GM12873 (cell line): Measurements from ENCODE around the gene CMIP.

Experiments
- TF ChIP-seq, protein P1 (sequence below): IDR thresholded peaks from 2 replicates; pipeline ENCODE4 v1.5.1; 2012; ENCODE audit warnings: low read depth, mild to moderate bottlenecking, moderate library complexity, low read length, control low read depth; ENCODE audit not compliant: insufficient read depth; ENCODE audit errors: missing control alignments

CMIP gene

DNA sequence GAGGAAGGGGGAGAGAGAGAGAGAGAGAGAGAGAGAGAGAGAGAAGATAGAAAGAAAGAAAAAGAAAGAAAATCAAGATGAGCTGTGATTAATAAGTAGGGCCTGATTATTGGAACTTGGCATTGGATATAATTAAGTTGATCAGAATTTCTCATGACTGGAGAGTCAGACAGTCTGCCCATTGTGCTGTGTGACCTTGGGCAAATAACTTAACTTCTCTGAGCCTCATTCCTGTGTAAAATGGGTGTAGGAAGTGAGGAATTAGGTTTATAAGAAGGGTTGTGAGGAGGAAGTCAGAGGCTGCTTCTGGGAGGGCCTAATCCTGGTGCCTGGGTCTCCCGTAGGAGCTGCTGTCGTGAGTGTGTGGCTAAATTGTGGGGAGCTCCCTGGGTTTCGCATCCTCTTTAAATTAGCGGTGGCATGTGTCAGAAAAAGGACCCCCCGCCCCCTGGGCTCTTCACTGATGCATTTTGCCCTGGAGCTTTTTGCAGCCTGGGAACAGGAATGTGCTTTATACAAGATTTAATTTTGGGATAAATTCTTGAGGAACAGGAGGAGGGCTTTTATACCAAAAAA, 76.0 kb downstream of the CMIP start:
- TF ChIP-seq, protein P1, sequence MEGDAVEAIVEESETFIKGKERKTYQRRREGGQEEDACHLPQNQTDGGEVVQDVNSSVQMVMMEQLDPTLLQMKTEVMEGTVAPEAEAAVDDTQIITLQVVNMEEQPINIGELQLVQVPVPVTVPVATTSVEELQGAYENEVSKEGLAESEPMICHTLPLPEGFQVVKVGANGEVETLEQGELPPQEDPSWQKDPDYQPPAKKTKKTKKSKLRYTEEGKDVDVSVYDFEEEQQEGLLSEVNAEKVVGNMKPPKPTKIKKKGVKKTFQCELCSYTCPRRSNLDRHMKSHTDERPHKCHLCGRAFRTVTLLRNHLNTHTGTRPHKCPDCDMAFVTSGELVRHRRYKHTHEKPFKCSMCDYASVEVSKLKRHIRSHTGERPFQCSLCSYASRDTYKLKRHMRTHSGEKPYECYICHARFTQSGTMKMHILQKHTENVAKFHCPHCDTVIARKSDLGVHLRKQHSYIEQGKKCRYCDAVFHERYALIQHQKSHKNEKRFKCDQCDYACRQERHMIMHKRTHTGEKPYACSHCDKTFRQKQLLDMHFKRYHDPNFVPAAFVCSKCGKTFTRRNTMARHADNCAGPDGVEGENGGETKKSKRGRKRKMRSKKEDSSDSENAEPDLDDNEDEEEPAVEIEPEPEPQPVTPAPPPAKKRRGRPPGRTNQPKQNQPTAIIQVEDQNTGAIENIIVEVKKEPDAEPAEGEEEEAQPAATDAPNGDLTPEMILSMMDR = no peak

GRCh38 chr16:81521141-81521626, 76.6 kb downstream of the CMIP start:
- TF ChIP-seq, protein P1 = no peak

DNA sequence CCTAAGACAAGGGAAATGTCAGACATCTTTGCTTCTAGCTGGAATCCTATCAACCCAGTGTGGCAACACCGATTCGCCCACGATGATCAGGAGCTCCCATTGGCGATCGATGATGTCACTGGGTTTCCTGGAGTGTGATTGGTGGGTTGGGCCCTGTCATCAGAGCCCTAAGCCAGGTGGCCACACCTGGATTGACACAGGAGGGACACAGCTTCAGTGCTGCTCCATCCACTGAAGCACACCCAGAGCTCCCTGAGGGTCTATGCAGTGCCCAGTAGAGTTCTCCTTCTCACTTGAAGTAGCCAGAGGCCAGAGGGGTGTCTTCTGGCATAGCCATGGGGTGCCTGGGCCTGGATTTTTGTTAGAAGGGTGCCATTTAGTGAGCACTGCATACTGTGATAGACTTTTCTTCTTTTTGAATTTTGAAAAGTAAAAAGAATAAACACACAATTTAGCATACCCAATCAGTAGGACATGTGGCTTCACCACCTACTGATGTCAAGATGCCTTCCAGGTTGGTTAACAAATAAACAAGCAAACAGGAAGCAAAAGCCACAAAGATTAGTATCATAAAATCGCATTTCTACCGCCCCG, 77.6 kb downstream of the CMIP start:
- TF ChIP-seq, protein P1 = no peak

GRCh38 chr16:81523387-81524115, 78.9 kb downstream of the CMIP start:
- TF ChIP-seq, protein P1 = no peak

GRCh38 chr16:81524382-81524781, 79.8 kb downstream of the CMIP start:
- TF ChIP-seq, protein P1 = no peak

- TF ChIP-seq, protein P1 = no peak
Measured at GRCh38 chr16:81526199-81526598, 81.6 kb downstream of the CMIP start.

- TF ChIP-seq, protein P1 = no peak
Measured at GRCh38 chr16:81526935-81527334, 82.3 kb downstream of the CMIP start.
